ENCODE results near the gene ZNF786.

DNA sequence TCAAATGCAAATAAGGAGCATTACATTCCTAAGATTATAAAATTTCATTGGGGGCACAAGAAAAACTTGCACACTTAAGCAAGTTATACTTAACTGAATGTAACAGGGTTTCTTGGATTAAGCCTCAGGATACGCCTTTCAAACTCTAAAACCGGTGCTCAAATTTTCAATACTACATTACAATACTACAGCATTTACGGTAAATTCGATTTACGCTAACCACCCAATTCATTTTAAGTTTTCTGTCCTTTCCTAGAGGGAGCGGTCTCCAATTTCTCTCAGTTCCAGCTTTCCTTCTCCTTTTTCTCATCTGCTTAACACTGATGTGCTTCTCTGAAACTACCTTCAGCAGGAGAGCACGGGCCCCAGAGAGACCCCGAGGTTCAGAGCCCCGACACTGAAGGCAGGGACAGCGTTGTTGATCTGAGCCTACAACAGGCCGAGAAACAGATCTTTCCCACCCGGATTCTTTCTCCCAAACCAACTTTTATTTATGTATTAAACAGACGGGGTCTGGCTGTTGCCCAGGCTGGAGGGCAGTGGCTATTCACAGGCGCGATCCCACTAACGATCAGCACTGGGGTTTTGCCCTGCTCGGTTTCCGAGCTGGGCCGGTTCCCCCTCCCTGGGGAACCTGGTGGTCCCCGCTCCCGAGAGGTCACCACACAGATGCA, 34.8 kb upstream of the ZNF786 start:
- TF ChIP-seq POLR2A (IDR thresholded peaks at IDR 0.05) = no peak
- TF ChIP-seq, protein P1, sequence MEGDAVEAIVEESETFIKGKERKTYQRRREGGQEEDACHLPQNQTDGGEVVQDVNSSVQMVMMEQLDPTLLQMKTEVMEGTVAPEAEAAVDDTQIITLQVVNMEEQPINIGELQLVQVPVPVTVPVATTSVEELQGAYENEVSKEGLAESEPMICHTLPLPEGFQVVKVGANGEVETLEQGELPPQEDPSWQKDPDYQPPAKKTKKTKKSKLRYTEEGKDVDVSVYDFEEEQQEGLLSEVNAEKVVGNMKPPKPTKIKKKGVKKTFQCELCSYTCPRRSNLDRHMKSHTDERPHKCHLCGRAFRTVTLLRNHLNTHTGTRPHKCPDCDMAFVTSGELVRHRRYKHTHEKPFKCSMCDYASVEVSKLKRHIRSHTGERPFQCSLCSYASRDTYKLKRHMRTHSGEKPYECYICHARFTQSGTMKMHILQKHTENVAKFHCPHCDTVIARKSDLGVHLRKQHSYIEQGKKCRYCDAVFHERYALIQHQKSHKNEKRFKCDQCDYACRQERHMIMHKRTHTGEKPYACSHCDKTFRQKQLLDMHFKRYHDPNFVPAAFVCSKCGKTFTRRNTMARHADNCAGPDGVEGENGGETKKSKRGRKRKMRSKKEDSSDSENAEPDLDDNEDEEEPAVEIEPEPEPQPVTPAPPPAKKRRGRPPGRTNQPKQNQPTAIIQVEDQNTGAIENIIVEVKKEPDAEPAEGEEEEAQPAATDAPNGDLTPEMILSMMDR (IDR thresholded peaks at IDR 0.05 in 8 of 11, conservative IDR thresholded peaks at IDR 0.05 in 3 of 11) = no peak

All from spleen (tissue), 7 donors.